PFSK-1 (cell line): Measurements from ENCODE around the gene ANAPC1. TPM values are rescaled to one million over a fixed set of nuclear protein-coding genes. Genes with fewer than 3 reads are reported as not detected.

Experiments used
- FOXP2 ChIP-seq: optimal IDR thresholded peaks from 2 replicates; pipeline ENCODE3; 2011; ENCODE audit warnings: borderline replicate concordance, control low read depth, inconsistent platforms; ENCODE audit not compliant: insufficient read depth; ENCODE audit errors: extremely low read length, extremely low read depth
- POLR2AphosphoS5 ChIP-seq: IDR thresholded peaks from 2 replicates; pipeline ENCODE4 v1.6.1; 2012; ENCODE audit warnings: low read depth, mild to moderate bottlenecking, control low read depth, low read length, moderate library complexity
- REST ChIP-seq, 2 experiments: IDR thresholded peaks; 2 replicates each; pipeline versions ENCODE4 v1.6.1 to v1.8.0; 2011 to 2012; ENCODE audit warnings: low read depth in 2 of 2, low read length in 2 of 2, control low read depth in 1 of 2, inconsistent platforms in 1 of 2, mild to moderate bottlenecking in 1 of 2, moderate library complexity in 1 of 2; ENCODE audit not compliant: insufficient read depth in 1 of 2
- SIN3A ChIP-seq: IDR thresholded peaks from 2 replicates; pipeline ENCODE4 v1.6.1; 2012; ENCODE audit warnings: mild to moderate bottlenecking, low read length, moderate library complexity, borderline replicate concordance; ENCODE audit not compliant: insufficient read depth
- TAF1 ChIP-seq: IDR thresholded peaks from 2 replicates; pipeline ENCODE4 v1.6.1; 2012; ENCODE audit warnings: low read length, control low read depth, borderline replicate concordance; ENCODE audit not compliant: insufficient read depth
- polyA plus RNA-seq: library from polyadenylated mRNA; unstranded; fragments of >200 nt; gene quantifications from one replicate; pipeline ENCODE4 v1.2.1, GENCODE V29; 2012; ENCODE audit warnings: low read depth, missing spikeins; ENCODE audit not compliant: insufficient read length

Gene ANAPC1
- polyA plus RNA-seq: 27.4 TPM

- TF ChIP-seq REST (IDR thresholded peaks at IDR 0.05; ENCODE audit: insufficient read depth in 1 of 2, low read depth in 2 of 2, low read length in 2 of 2): peak; percentile 9 to 54; a peak in 2 of 4 replicates
- TF ChIP-seq POLR2AphosphoS5: peak; percentile 97
- TF ChIP-seq FOXP2: peak; percentile 50
- TF ChIP-seq TAF1: peak; percentile 96
- peak; percentile 69; the same call in 1 of the 2 replicates for TF ChIP-seq SIN3A
Measured at GRCh38 chr2:111883661-111884591, at the start of gene ANAPC1. Gene ANAPC1 (minus strand): TSS chr2:111884193. CDS start chr2:111880825, 3,368 bp downstream.

GRCh38 chr2:111932841-111933291 is 48.9 kb upstream of the ANAPC1 start:
- TF ChIP-seq POLR2AphosphoS5 (no peak), FOXP2 (no peak)

GRCh38 chr2:111930875-111931274 is 46.9 kb upstream of the ANAPC1 start:
- TF ChIP-seq FOXP2: no peak
- no peak for TF ChIP-seq TAF1
- TF ChIP-seq REST (IDR thresholded peaks at IDR 0.05; ENCODE audit: insufficient read depth in 1 of 2, low read depth in 2 of 2, low read length in 2 of 2): no peak
- no peak for TF ChIP-seq SIN3A
- TF ChIP-seq POLR2AphosphoS5: no peak

GRCh38 chr2:111930409-111930808 is 46.4 kb upstream of the ANAPC1 start:
- TF ChIP-seq SIN3A (no peak), POLR2AphosphoS5 (no peak), FOXP2 (no peak), REST (IDR thresholded peaks at IDR 0.05; ENCODE audit: insufficient read depth in 1 of 2, low read depth in 2 of 2, low read length in 2 of 2) (no peak), TAF1 (no peak)

GRCh38 chr2:111927723-111928122 is 43.7 kb upstream of the ANAPC1 start:
- TF ChIP-seq REST (IDR thresholded peaks at IDR 0.05; ENCODE audit: insufficient read depth in 1 of 2, low read depth in 2 of 2, low read length in 2 of 2): no peak
- no peak for TF ChIP-seq TAF1
- TF ChIP-seq FOXP2: no peak
- TF ChIP-seq POLR2AphosphoS5: no peak
- TF ChIP-seq SIN3A: no peak
